ENCODE measurements around the gene PITX1. TPM values are rescaled to one million over a fixed set of nuclear protein-coding genes. Genes with fewer than 3 reads are reported as not detected.

PITX1 gene
- total and polyA plus RNA-seq, 7 donors = 13.6 to 103 (median 42.7) TPM

GRCh38 chr5:135029477-135030122 lies 4.4 kb downstream of the PITX1 start:
- Histone ChIP-seq H3K9me3 (no peaks in the 10 kb centered on the region), H3K36me3 (ENCODE audit: insufficient read depth in 1 of 2, low read depth in 1 of 2) (peaks cover 0 to 23% of the 10 kb centered on the region in 2 donors), H3K4me3 (no peak overlapping the region), H3K27ac (no peak overlapping the region), H3K4me1 (peaks cover 11% of the 10 kb centered on the region), H3K27me3 (ENCODE audit: insufficient read depth in 3 of 3, low read length in 2 of 3) (peaks cover 0 to 39% (median 0%) of the 10 kb centered on the region in 3 donors)
- WGBS, 3 donors = 74 to 80% (median 75%) methylated on average over 15 of the region's 15 CpGs
- intact Hi-C loops (cut with DNase I) = loop anchor here in 1 of 2 donors (5.0 to 10.0 kb wide), 2 partner anchors 163 to 305 kb away; no protein-coding TSS in a partner anchor
- TF ChIP-seq, protein P1, sequence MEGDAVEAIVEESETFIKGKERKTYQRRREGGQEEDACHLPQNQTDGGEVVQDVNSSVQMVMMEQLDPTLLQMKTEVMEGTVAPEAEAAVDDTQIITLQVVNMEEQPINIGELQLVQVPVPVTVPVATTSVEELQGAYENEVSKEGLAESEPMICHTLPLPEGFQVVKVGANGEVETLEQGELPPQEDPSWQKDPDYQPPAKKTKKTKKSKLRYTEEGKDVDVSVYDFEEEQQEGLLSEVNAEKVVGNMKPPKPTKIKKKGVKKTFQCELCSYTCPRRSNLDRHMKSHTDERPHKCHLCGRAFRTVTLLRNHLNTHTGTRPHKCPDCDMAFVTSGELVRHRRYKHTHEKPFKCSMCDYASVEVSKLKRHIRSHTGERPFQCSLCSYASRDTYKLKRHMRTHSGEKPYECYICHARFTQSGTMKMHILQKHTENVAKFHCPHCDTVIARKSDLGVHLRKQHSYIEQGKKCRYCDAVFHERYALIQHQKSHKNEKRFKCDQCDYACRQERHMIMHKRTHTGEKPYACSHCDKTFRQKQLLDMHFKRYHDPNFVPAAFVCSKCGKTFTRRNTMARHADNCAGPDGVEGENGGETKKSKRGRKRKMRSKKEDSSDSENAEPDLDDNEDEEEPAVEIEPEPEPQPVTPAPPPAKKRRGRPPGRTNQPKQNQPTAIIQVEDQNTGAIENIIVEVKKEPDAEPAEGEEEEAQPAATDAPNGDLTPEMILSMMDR (IDR thresholded peaks at IDR 0.05) = no peak
- ATAC-seq (no peak), DNase-seq (no peak)

GRCh38 chr5:135028791-135029476 lies 5.1 kb downstream of the PITX1 start:
- H3K27me3 ChIP-seq (ENCODE audit: insufficient read depth in 3 of 3, low read length in 2 of 3) = peaks cover 0 to 39% (median 0%) of the 10 kb centered on the region in 3 donors
- no peak for ATAC-seq

DNA sequence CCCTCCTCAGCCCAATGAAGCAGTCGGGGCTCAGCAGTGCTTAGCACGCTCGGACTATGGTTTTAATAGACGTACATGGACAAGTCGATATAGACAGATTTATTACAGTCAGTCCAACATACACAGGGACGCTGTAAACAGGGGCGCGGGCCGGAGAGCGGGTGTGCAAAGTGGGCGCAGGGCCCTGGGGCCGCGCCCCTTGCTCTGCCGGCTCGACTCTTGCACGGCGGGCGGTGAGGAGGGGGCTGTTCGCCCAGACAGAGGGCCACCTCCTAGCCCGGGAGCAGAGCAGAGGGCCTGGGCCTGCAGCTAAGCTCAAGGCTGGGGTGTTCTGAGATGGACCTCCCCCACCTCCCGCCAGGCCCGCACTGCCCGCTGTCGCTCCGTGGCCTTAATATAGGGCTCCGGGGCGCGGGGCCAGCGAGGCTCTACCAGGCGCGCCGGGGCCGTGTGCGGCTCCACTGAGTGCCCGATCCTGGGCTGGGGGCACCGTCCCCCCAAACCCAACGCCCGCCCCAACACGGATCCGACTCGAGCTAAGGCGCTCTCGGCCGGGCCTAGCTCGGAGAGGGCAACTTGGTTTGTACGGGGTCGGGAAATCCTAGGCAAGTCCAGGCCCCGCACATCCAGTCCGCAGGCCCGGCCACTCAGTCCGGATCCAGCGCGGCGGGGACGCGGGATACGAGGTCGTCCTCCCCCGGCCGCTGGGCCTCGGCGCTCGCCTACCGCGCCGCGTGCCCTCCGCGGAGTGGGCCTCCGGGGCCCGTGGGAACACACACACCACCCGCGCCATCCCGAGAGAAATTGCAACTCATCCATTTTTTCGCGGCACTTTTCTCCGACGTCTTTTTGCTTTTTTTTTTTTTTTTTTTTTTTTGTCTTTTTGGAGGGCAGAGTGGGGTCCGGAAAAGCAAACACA lies 6.1 kb downstream of the PITX1 start:
- WGBS, 3 donors = 62 to 72% (median 71%) methylated on average over 76 to 79 of the region's 79 CpGs
- Histone ChIP-seq H3K4me1 (peaks cover 10% of the 10 kb centered on the region), H3K9me3 (no peaks in the 10 kb centered on the region), H3K4me3 (no peak overlapping the region), H3K36me3 (ENCODE audit: insufficient read depth in 1 of 2, low read depth in 1 of 2) (peaks cover 0 to 23% of the 10 kb centered on the region in 2 donors), H3K27ac (no peak overlapping the region), H3K27me3 (ENCODE audit: insufficient read depth in 3 of 3, low read length in 2 of 3) (peaks cover 0 to 39% (median 0%) of the 10 kb centered on the region in 3 donors)
- DNase-seq (peak in 1 of 2 donors; percentile 45), ATAC-seq (no peak)
- intact Hi-C loops (cut with DNase I) = no loop called here
- TF ChIP-seq, protein P1 (IDR thresholded peaks at IDR 0.05) = no peak

More at GRCh38 chr5:135028791-135029476, 5.1 kb downstream of the PITX1 start:
- 61 to 69% (median 64%) methylated on average over 59 to 62 of the region's 62 CpGs for WGBS, 3 donors
- H3K27ac ChIP-seq = no peak overlapping the region
- intact Hi-C loops (cut with DNase I) = no loop called here
- TF ChIP-seq, protein P1 (IDR thresholded peaks at IDR 0.05) = no peak
- H3K9me3 ChIP-seq = no peaks in the 10 kb centered on the region
- peak in 1 of 2 donors; percentile 59 for DNase-seq
- H3K36me3 ChIP-seq (ENCODE audit: insufficient read depth in 1 of 2, low read depth in 1 of 2) = peaks cover 0 to 23% of the 10 kb centered on the region in 2 donors
- H3K4me1 ChIP-seq = peaks cover 10% of the 10 kb centered on the region
- no peak overlapping the region for H3K4me3 ChIP-seq

DNA sequence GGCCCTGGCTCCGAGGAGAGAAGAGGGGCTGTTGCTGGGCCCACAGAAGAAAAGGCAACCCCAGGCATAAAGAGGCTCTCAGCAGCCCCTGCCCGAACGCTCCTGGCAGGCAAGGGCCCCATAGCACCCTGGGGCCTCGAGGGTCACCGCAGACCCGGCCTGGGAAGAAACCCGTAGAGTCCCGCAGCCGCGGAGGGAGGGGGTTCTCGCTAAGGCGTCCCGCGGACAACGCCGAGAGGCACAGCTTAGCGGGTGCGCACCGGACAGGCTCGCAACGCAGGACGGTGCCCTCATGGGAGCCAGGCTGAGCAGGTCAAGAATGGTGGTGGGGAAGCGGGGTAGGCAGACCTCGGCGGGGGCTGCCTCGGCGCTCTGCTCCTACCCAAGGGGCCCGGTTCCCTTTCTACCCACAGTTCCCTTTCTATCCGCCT lies 6.7 kb downstream of the PITX1 start:
- TF ChIP-seq, protein P1 (IDR thresholded peaks at IDR 0.05) = no peak
- intact Hi-C loops (cut with DNase I) = no loop called here
- DNase-seq (peak in 1 of 2 donors; percentile 28), ATAC-seq (no peak)
- Histone ChIP-seq H3K9me3 (no peaks in the 10 kb centered on the region), H3K4me3 (no peak overlapping the region), H3K4me1 (peaks cover 10% of the 10 kb centered on the region), H3K27ac (no peak overlapping the region), H3K27me3 (ENCODE audit: insufficient read depth in 3 of 3, low read length in 2 of 3) (peaks cover 0 to 39% (median 0%) of the 10 kb centered on the region in 3 donors), H3K36me3 (ENCODE audit: insufficient read depth in 1 of 2, low read depth in 1 of 2) (peaks cover 0 to 23% of the 10 kb centered on the region in 2 donors)
- 61 to 72% (median 69%) methylated on average over 29 of the region's 29 CpGs for WGBS, 3 donors

Data from psoas muscle (tissue), 8 donors.